HG03139 (cell line): ENCODE data around the gene FTO.

ENCODE experiments used
- ATAC-seq: cut with Tn5 transposase; IDR thresholded peaks from one replicate; pipeline ENCODE4 v1.9.1; 2021; ENCODE audit not compliant: unreplicated experiment

The FTO gene

DNA sequence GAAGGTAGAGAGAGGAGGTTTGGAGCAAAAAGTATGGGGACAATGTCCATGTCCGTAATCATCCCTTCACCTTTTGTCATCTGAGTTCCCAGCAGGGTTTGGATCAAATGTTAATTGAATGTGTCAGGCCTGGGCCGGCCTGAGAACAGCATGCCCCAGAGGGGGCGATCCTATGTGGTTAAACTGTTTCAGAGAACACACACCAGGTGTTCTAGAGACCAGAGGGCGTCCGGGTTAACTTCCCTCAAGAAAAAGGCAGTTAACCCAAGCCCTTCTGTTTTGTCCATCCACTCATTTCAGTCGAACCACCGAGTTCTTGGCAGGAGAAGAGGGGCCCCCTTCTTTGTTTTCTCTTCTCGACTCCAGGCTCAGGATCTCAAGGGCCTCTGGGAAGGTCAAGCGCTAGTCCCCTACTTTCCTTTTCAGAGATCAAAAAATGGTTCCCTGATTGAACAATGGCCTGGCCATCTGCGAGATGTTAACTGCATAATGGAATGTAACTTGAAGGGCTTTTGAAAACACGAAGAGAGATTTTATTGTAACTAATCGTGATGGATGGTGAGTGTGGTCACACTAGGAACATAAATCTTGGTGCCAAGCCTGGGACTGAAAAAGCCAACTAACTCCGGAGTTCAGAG, 440.1 kb downstream of the FTO start:
- no peak for ATAC-seq

DNA sequence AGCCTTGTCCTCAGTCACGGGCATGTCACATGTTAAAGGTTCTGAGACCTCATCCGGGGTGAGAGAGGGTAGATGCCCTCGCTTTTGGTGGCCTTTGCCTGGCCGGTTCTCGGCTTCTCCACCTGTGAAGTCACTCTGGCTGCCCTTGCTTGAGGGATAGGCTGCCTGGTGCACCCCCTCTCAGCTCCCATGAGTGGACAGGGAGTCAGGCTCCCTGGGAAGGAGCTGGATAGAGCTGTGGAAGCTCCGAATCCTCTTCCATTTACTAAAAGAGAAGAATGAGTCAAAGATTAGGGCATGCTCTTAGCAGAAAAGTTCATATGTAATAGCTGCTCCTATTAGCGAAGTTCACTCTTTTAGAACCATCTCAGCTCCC, 440.6 kb downstream of the FTO start:
- no peak for ATAC-seq

DNA sequence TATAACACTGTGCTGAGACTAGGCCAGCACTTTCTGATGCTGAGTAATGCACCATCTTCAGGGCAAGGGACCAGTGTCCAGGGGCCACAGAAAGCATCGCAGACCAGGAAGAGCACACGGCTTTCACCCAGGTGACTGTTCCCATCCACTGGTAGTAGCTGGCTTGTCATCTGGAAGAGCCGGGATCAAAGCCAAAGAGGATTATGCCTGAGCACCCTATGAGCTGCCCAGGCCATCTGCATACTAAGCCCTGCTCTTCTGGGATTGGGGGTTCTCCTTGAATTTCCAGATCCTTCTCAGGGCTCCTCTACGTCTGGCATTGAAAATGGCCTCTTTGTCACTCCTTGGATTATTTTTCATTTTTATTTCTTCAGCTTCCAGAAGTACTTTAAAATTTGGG, 441.9 kb downstream of the FTO start:
- ATAC-seq: no peak

DNA sequence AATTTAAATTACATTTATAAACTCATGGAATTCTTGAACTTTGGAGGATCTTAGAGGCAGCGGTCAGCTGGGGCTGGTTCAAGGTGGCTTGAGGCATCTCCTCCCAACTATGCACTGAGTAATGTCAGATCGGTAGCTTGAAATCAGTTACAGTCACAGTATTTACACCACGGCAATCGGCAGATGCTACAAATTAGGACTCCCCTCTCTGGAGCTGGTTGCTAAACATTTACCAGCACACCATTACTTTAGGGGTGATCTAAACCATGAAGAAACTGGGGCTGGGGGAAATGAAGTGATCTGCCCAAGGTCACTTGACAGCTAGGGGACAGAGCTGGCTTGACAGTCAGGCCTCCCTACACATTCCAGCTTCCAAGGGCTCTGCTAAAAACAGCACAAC, 445.0 kb downstream of the FTO start:
- ATAC-seq: no peak

DNA sequence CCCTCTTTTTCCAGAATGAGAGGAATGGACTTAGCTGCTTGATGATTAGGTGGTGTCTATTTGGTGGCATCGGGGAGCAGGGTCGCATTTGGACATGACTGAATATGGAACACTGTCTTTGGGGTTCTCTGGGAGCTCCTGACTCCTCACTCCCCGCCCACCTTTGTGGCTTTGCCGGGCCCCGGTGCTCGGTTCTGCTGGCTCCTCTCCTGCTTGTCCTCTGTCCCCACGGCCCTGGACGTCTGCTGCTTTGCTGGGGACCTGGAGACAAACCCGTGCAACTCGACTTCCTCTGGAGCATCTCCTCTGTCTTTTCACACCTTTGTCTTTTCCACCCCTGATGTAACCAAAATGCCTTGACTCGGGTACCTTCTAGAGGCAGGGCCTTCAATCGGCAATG, 446.9 kb downstream of the FTO start:
- ATAC-seq: no peak

DNA sequence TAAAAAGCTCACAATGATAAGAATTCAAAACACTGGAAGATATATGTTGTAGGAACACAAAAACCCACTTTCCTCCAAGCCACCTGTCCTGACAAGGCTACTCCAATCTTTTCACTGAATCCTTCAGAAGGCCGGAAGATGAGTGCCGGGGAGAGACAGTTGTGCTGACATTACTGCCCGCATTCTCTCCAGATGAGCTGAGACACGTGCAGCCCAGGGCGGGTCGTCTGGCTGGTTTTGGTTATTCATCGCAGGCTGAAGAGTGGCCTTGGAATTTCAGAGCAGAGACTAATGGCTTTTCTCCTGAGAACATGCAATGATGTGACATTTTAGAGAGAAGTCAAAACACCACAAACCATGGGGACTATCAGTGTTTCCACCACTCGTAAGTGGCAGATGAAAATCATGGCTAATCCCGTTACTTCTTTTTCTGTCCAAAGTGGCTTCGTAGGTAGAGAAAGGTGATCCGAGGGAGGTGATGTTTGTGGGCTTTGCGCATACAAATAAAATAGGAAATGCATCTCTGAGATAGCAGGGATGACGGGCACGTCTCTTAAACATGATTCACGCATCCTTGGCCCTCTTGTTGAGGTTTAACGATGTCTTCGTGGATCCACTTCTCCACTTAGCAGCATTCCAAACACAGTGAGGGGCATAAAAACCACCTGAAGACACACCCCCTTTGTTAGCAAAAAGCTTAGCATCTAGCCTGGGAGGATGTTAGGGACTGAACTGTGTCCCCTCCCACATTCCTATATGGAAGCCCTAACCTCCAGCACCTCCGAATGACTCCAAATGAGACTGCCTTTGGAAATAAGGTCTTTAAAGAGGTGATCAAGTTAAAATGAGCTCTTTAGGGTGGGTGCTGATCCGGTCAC, 448.6 kb downstream of the FTO start:
- no peak for ATAC-seq

DNA sequence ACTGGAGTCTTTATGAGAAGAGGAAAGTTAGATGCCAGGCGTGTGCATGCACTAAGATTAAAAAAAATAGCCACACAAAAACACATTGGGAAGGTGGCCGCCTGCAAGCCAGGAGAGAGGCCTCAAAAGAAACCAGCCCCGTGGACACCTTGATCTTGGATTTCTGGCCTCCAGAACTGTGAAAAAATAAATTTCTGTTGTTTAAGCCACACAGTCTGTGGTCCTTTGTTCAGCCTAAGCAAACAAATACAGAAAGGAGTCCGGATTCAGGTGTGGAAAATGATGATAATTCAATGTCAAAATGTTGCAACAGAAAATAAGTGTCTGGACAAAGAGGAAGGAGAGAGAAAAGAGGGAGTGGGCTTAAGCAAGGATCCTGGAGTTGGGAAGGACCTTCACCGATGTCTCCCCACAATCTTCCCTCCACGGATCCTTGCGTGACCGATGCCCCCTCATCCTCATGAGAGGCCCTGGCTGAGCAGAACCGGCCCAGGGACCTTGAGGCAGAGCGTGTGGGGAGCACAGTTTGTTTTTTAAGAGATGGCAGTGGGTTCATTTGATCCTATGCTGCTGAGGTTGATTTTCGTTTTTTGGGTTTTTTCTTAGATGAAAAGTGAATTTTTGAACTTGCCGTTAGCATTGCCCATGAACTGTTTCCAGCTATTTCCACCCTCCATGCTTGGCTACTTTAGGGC, 449.4 kb downstream of the FTO start:
- no peak for ATAC-seq

DNA sequence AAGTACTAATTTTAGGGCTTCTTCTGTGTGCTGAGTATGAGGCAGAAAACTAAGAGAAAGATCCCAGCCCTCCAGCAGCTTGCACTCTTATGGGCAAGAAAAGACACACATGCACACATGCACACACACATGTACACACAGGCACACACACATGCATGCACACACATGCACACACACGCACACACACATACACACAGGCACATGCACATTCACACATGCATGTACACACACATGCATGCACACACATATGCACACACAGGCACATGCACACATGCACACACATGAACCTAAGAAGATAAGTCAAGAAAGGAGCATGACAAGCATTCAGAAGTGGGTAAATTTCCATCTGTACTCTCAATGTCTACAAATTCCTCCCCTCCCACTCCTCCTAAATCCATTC, 452.4 kb downstream of the FTO start:
- ATAC-seq: no peak

DNA sequence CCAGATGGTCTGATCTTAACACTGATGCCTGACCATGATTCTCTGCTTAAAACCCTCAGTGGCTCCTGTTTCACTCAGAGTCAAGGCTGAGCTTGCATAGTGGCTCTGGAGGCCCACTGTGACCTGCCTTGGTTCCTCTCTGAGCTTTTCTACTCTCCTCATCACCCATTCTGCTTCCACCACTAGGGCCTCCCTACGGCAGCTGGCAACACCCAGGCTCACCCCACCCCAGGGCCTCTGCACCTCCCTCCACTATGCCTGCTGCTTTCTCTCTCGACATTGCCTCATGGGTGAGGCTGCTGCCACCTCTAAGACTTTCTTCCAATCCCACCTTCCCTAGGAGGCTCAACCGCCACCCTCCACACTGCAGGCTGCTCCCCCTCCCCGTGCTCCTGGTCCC, 455.0 kb downstream of the FTO start:
- ATAC-seq: no peak

DNA sequence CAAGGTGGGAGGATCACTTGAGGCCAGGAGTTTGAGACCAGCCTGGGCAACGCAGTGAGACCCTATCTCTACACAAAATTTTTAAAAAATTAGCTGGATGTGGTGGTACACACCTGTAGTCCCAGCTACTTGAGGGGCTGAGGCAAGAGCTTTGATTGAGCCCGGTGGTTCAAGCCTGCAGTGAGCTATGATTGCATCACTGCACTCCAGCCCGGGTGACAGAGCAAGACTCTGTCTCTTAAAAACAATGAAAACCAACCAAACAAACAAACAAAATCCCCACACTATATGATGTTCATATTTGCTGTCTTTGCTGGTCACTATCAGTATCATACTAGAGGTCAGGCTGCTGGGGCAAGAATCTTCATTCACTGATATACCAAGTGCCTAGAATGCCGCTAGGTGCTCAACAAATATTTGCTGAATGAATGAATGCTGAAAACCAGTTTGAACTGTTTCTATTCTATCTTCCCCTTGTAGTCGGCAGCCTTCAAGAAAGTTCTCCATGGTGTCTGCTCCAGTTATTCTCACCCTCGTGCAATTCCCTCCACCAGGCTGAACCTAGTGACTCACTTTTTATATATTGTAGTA, 455.6 kb downstream of the FTO start:
- ATAC-seq: no peak

DNA sequence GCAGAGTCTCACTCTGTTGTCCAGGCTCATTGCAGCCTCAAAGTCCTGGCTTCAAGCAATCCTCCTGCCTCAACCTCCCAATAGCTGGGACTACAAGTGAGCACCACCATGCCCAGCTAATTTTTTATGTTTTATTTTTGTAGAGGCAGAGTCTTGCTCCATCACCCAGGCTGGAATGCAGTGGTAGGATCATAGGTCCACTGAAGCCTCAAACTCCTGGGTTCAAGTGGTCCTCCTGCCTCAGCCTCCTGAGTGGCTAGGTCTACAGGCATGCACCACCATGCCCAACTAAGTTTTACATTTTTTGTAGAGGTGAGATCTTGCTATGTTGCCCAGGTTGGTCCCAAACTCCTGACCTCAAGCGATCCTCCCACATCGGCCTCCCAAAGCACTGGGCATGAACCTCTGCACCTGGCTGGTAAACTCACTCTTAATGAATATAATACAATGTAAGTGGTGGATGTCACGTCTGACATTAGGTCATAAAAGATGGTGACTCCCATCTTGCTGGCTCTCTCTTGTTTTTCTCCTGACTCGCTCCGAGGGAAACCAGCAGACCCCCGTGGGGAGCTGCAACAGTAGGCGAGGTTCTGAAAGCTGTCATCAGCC, 456.4 kb downstream of the FTO start:
- no peak for ATAC-seq

DNA sequence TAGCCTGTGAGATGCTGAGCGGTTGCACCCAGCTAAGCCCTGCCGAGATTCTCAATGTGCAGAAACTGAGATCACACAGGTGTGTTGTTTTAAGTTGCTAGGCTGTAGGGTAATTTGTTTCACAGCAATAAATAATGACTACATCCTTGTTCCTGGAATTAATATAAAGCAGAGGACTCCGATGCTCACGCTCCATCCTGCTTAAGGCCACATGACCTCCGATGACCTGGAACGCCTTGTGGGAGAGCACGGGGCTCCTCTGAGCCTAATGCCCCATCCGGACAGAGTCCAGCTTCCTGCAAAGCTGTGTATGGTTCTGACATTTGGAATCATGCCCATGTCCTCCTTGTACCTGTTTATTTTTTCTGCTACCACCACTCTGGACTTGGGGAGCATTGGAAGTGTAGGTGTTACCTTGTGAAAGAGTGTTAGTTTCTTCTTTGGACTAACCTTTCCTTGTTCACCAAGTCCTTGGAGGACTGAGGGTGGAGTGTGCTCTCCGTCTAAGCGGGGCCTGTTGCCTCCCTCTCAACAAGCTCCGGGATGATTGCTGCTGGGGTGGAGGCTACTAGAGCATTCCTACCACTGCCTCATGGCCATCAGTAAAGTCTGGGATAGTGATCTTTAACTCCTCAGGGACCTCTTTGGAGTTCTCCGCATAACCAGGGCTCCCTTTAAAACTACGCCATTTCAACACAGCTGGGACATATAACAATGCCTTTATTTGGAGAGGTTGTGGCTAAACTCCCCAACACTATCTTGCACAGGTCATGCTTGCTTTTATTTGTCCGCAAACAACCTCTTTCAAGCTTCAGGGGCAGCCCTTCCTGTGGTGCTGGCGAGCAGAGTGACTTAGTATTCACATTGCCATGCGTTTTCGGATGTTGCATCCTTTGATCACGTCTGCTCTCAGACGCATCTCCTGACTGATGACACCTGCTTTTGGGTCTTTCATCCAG, 457.3 kb downstream of the FTO start:
- ATAC-seq: no peak

DNA sequence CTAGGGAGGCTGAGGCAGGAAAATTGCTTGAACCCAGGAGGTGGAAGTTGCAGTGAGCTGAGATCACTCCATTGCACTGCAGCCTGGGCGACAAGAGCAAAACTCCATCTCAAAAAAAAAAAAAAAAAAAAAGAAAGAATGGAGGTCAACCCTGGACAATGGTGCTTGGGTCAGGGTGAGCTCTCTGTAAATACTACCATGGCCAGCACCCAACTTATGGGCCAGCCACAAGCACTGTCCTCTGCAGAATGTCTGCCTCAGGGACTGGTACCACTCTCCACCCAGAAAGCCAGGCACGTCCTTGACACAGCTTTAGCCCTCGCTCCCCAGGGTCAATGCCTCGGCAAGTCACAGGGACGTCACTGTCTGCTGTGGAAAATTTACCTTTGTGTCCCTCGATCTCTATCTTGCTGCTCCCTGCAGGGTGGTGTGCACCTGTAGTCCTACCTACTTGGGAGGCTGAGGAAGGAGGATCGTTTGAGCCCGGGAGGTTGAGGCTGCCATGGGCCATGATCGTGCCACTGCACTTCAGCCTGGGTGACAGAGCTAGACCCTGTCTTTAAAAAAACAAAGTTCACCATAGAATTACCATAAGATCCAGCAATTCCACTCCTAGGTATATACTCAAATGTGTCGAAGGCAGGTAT, 459.4 kb downstream of the FTO start:
- ATAC-seq: no peak

DNA sequence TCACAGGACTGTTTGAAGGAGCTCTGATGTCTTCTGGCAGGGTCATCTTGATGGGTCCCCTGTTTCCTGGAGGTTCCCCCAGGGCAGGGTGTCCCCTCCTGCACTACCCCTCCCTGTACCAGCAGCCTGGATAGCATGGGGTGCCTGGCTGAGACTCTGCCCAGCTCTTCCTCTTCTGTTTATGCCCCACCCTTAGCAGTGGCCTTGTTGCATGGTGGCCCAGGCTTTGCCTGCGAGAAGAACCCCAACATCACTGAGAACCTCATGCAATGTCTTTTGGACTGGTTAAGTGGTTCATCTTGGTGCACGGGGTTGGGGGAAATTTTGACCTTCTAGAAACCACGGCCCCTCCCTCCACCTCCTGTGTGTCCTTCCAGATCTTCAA, 460.8 kb downstream of the FTO start:
- ATAC-seq: no peak

DNA sequence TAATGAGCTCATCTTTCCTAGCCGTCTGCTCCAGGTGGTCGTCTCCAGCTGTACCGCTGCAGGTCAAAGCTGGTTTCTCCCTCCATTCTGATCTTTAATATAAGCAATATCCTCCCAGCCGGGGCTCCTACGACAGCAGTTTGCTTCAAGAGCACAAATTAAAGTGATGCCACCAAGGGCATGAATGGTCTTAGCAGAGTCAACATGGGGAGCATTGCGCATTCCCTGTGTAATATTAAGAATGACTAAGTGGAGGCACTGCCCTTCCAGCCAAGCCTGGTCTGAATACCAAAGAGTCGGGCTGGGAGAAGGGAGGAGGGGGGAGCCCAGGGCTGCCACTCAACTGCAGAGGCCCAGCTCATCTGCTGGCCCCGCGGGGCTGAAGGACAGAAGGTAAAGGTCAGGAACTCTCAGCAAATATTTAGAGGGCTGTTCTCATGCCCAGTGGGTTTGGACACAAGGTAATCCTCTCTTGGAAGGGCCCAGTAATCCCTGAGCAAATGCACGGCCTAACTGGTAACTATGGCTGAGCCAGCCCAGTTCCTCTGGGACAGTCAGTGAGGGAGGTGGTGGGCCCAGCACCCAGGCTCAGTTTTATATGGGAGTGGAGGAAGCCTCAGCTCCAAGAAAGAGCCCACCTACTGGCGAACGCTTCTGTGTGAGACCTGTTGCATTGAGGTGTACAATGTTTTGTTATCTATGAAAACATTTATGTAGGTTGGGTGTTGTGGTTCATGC, 461.4 kb downstream of the FTO start:
- no peak for ATAC-seq

DNA sequence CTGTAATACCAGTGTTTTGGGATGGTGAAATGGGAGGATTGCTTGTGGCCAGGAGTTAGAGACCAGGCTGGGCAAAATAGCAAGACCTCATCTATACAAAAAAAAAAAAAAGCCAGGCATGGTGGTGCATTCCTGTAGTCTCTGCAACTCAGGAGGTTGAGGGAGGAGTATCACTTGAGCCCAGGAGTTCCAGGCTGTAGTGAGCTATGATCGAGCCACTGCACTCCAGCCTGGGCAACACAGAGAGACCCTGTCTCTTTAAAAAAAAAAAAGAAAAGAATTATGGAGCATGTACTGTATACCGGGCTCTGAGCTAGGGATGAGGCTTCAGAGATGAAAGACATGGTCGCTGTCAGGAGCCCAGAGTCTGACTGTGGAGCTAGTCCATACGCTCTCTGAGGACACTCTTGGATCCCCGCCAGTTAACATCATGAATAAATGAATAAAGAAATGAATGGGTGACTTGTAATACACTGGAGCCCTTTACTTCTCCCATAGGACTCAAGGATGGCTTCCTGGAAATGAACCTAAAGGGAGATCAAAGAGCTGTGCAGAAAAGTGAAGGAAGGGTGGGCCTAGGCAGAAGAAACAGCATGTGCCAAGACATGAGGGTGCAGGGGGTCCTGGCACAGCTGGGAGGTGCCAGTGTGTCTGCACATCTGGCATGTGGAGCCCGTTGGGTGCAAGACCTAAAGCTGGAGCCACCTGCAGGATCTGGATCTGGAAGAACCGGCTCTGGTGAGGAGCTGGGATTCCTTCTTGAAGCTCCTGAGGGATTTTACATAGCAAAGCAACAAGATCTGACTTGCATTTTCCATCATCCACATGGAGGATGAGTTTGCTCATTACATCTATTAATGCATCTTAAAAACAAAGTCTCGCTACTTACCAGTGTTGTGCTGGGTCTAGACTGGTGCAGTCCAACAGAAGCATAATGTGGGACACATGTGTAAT, 462.2 kb downstream of the FTO start:
- no peak for ATAC-seq

DNA sequence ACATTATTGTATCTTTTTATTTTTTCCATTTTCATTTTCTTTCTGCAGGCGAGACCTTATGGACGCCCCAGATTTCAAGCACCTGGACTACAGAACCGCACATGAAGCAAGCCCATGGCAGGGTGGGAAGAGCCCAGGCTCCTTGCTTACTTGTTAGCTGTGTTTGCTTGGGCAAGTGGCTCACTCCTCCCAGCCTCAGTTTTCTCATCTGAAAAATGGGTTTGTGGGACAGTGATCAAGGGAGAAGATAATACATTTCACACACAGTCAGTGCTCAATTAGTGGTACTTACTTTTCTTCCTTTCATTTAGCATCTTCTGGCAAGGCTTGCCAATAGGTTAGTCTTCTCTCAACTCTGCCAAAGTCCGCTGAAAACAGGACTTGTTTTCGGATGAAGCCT, 465.2 kb downstream of the FTO start:
- no peak for ATAC-seq
